HG03039 (cell line): ENCODE data around the gene EFS.
"Not testable (repeated sequence)": the region's sequence is repeated elsewhere in the genome, so short reads cannot be mapped to it uniquely, and the experiment has no call there.

Source experiments
- ATAC-seq: cut with Tn5 transposase; IDR thresholded peaks from one replicate; pipeline ENCODE4 v1.9.1; 2021; ENCODE audit warnings: mild to moderate bottlenecking, moderate library complexity; ENCODE audit not compliant: unreplicated experiment

Gene EFS

DNA sequence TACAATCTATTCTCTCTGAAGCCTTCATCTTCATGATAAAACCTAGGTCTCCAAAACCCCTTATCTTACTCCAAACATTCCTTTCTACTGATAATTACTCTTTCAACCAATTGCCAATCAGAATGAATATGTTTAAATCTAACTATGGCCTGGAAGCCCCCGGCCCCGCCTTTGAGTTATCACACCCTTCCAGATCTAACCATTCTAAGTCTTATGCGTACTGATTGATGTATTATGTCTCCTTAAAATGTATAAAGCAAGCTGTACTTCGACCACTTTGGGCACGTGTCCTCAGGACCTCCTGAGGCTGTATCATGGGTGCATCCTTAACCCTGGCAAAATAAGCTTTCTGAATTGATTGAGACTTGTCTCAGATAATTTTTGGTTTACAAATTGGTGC lies 29.3 kb downstream of the EFS start:
- ATAC-seq, result no peak

DNA sequence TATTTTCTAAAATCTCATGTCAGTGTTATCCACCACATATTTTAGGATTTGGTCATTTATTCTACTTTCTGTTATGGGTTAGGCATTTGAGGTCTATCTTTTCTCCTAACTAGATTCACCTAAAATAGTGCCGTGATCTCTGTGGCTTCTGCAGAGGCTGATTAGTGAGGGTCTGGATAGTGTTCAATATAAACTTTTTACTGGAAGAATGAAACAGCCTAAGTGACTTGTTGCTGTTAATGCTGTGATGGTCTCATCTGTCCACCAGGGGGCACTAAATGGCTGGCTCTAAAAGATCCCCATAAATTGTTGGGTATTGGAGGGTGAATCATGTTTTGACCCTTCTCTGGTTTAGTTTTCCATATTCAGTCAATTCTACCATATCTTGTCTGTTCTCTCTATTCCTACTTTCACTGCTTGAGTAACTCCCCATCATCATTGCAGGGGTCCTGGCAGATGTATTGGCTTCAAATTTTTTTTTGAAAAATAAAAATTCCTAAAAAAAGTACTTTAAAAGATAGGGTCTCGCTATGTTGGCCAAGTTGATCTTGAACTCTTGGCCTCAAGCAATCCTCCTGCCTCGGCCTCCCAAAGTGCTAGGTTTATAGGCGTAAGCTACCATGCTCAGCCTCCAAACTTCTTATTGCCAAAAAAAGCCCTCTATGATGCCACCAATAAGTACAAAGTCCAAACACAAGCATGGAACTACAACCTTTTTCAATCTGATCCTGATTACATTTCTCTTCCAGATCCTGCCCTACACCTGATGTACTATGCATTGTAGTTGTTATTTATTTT lies 36.8 kb downstream of the EFS start:
- no peak for ATAC-seq

GRCh38 chr14:23326491-23327332 lies 38.3 kb downstream of the EFS start:
- ATAC-seq, result no peak

DNA sequence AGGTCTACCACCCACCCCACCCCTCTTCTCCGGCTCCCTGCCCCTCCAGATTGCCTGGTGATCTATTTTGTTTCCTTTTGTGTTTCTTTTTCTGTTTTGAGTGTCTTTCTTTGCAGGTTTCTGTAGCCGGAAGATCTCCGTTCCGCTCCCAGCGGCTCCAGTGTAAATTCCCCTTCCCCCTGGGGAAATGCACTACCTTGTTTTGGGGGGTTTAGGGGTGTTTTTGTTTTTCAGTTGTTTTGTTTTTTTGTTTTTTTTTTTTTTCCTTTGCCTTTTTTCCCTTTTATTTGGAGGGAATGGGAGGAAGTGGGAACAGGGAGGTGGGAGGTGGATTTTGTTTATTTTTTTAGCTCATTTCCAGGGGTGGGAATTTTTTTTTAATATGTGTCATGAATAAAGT lies 39.2 kb downstream of the EFS start:
- not testable (repeated sequence) for ATAC-seq

DNA sequence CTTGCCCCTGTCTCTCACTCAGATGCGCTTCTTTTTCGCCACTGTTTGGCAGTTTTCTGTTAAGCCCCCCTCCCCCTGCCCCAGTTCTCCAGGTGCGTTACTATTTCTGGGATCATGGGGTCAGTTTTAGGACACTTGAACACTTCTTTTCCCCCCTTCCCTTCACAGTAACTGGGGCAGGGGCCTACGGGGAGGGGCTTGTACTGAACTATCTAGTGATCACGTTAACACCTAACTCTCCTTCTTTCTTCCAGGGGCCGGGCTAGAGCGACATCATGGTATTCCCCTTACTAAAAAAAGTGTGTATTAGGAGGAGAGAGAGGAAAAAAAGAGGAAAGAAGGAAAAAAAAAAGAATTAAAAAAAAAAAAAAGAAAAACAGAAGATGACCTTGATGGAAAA lies 40.0 kb downstream of the EFS start:
- no peak for ATAC-seq

GRCh38 chr14:23324455-23324846 lies 40.5 kb downstream of the EFS start:
- no peak for ATAC-seq

GRCh38 chr14:23323838-23324454 lies 41.0 kb downstream of the EFS start:
- no peak for ATAC-seq

- ATAC-seq, result no peak
These were observed 42.1 kb downstream of the EFS start for GRCh38 chr14:23322568-23323517.

DNA sequence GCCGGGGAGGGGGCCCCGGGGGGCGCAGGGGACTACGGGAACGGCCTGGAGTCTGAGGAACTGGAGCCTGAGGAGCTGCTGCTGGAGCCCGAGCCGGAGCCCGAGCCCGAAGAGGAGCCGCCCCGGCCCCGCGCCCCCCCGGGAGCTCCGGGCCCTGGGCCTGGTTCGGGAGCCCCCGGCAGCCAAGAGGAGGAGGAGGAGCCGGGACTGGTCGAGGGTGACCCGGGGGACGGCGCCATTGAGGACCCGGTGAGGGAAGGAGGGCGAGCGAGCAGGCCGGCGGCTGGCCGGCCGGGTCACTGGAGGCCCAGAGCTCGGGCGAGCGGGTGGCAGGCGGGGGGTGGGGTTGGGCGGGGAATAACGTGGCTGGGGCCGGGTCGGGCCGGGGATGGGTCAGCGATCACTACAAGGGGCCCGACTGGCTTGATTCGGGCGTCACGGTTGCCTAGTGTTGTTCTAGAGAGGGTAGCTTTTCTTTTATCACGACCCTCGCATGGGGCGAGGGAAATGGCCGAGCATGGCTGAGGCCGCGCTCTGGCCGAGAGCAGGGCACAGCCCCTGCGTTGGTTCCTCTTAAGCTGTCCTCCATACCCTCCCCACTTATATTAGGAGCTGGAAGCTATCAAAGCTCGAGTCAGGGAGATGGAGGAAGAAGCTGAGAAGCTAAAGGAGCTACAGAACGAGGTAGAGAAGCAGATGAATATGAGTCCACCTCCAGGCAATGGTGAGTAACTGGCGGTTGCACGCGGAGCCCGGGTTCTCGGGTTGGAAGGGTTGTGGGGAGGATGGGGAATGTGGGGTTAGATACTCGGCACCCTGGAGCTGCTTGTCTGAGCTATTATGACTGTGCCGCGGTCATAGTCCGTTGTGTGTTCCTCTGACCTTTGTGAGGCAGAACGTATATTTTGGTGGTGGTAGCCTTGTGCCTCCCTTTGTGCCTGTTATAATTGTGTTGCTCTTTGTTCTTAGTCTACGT lies 43.1 kb downstream of the EFS start:
- ATAC-seq, result peak; percentile 17

GRCh38 chr14:23320584-23321571 lies 44.1 kb downstream of the EFS start, which contains the start of gene PABPN1:
Gene PABPN1, plus strand, starts transcription at chr14:23321457. Its CDS starts 13 bp downstream, at chr14:23321470.
- ATAC-seq, result peak; percentile 88

- no peak for ATAC-seq
These were observed 45.0 kb downstream of the EFS start for GRCh38 chr14:23319746-23320583.

- no peak for ATAC-seq
These were observed 48.7 kb downstream of the EFS start for GRCh38 chr14:23316300-23316699.

GRCh38 chr14:23310546-23310945 lies 54.4 kb downstream of the EFS start:
- no peak for ATAC-seq

DNA sequence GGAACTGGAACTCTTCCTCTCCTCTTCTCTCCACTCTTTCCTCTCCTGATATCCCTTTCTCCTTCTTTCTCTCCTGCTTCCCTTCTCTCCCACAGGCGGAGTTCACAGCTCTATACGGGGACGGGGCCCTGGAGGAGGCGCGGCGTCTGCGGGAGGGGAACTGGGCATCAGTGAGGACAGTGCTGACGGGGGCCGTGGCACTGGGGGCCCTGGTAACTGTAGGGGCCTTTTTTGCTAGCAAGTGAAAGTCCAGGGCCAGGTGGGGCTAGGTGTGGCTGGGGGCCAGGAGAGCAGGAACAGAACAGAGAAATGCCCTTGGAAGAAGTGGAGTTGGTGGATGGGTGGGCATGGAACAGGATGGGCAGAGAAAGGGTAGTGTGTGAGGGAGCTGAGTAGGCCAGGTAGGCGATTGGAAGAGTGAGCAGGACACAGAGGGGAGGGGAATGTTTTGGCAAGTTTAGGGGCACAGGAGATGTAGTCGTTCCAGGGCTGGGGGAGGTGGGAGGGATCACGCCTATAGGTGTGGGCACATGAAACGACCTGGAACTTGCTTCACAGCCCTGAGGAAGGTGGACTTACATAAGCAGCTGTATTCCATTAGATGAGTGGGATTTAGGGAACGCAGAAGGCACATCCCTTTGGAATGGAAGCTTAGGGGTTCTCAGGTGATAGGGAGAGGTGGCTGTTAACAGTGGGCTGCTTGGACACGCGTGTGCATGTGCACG lies 56.1 kb downstream of the EFS start:
- no peak for ATAC-seq

GRCh38 chr14:23307687-23308644 lies 57.0 kb downstream of the EFS start:
- no peak for ATAC-seq
